NCI-H128 (cell line): ENCODE measurements around the gene KCNQ1.

Experiments used
- DNase-seq: peaks from one replicate; lab custom pipeline; 2025; ENCODE audit not compliant: unreplicated experiment; lab: John Stamatoyannopoulos, UW

KCNQ1 gene

GRCh38 chr11:2886936-2887335 lies 442.1 kb downstream of the KCNQ1 start:
- no peak for DNase-seq

DNA sequence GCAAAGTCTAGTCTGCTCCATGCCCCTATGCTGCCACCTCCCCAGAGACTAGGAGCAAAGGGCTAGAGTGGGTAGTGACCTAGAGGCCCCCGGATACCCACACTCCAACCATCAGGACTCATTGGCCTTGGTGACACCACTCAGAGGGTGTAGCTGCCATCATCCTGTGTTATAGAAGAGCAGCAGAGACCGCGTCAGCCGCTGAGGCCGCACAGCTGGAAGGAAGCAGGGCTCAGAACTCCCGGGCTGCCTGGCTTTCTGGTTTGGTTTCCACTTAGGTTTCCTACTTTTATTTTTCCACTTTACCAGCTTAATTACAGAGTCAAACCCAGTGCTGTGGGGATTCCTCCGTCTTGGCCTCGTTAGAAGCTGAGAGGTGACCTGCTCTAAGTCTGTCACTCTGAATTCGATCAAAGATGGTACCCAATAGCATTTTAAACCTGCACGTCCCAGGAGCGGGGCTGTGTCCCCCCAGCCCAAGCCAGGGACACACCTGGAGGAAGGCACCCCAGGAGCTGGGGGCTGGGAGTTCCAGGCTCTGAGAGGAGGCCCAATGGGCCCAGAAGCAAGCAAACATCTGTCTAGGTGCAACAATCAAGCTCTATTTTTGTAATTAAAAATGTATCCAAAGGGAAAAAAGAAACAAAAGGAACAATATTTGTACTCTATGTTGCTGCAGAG lies 442.8 kb downstream of the KCNQ1 start:
- no peak for DNase-seq

GRCh38 chr11:2888266-2888968 lies 443.6 kb downstream of the KCNQ1 start:
- DNase-seq: peak; percentile 82

- no peak for DNase-seq
Observed at GRCh38 chr11:2889362-2890273, 444.8 kb downstream of the KCNQ1 start.

GRCh38 chr11:2890466-2891294 lies 445.9 kb downstream of the KCNQ1 start:
- no peak for DNase-seq

DNA sequence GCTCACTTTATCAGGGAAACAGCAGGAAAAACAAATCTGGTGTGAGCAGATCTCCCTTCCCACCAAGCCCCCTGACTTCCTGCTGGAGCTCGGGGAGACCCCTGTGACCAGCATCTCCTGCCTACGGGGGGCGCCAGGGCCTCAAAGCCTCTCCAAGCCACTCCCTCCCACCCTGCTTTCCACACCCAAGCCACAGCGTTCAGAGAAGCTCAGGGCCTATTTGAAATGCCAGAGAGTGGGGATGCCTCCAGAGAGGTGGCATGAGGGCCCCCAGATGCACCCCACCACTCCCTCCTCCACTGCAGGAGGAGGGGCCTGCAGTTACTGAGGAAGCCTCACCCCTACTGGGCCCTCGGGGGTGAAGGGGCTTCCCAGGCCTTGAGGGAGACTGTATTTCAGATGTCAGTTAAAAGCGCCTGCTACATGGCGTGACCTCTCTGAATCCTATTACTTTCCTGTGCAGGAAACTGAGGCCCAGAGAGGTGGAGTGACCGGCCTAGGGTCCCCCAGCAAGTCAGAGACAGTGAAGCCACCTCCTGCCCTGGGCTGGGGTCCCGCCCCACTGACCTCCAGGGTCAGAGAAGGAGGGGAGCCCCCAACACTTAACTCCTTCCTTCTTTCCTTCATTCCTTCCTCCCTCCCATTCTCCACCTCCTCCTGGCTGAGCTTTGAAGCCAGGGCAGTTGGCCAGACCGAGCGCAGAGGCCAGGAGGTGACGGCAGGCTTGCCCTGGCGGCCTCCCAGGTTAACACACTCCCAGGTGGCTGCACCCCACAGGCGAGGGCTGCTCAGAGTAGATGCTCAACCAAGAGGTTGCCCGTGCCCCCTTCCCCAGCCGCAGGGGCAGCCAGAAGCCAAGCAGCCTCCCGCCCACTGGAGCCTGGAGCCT lies 446.8 kb downstream of the KCNQ1 start:
- no peak for DNase-seq

- no peak for DNase-seq
Observed at GRCh38 chr11:2892215-2892966, 447.6 kb downstream of the KCNQ1 start.

- no peak for DNase-seq
Observed at GRCh38 chr11:2892967-2893528, 448.2 kb downstream of the KCNQ1 start.

DNA sequence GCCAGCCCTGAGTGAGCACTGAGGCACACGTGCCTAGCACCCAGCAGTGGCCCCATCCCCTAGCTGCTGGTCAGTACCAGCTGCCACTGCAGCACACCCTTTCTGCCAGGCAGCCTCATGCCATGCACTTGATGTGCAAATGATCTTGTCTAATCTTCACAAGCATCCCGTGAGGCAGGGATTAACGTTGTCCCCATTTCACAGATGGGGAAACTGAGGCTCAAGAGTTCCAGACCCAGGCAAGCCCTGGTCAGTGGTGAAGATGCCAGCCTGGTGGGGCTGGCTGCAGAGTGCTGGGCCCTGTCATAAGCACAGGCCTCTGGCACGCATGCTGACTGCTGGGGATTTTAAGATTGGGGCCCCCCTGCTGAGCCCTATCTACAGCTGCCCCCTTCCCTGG lies 449.1 kb downstream of the KCNQ1 start:
- no peak for DNase-seq

GRCh38 chr11:2896047-2896446 lies 451.2 kb downstream of the KCNQ1 start:
- no peak for DNase-seq

- DNase-seq: no peak
Observed at GRCh38 chr11:2897048-2897447, 452.2 kb downstream of the KCNQ1 start.

DNA sequence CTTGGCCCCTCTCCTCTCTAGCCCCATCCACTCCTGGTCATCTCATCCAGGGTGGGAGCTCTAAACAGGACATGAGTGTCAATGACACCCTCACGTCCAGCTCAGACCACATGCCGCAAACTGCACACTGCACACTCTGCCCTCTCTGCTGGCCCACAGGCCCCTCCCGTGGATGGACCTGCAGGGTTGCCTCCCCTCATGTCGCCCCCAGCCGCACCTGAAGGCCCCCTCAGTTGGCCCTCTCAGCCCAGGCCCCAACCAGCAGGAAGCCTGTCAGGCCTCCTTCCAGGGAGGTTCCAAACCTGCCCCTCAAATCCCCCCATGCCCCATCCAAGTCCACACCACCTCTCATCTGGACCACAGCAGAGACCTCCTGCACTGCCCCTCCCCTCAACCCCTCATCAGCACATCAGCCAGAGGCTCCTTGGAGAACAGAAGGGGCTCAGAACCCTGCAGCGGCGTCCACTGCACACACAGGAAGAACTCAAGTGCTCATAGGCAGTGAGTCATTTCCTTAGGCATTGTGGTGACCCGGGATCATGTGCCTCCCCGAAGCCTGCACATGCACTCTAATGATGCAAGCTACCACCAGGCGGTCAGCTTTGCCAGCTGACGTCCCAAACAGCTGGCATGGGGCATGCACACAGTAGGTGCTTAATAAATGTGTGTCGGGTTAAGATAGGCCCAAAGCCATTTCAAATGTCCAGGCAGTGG lies 453.7 kb downstream of the KCNQ1 start:
- no peak for DNase-seq
